ENCODE results near the gene CAMTA1. TPM values are rescaled to one million over a fixed set of nuclear protein-coding genes. Genes with fewer than 3 reads are reported as not detected.
"Not testable (repeated sequence)": the region's sequence is repeated elsewhere in the genome, so short reads cannot be mapped to it uniquely, and the experiment has no call there.

Gene CAMTA1
- polyA plus RNA-seq, 1 donor (not counting 4 experiments of a cell fraction or from before 2014, with no cell fraction given), result 51.4 TPM

GRCh38 chr1:6842301-6842700, 57.0 kb downstream of the CAMTA1 start:
- H3K27ac ChIP-seq (ENCODE audit: control insufficient read depth, insufficient read depth, low read length), result no peak overlapping the region
- dilution Hi-C loops (cut with MboI; ENCODE audit: extremely low pct_ligation_motif_present, low sequenced_read_pairs), result no loop called here
- H3K27me3 ChIP-seq (ENCODE audit: control insufficient read depth, extremely low read depth, insufficient read depth, low read length), result no peaks in the 10 kb centered on the region
- H3K36me3 ChIP-seq (ENCODE audit: control insufficient read depth in 2 of 2, extremely low read depth in 1 of 2, insufficient read depth in 2 of 2, low read length in 2 of 2), result peaks cover 1 to 5% of the 10 kb centered on the region in 2 experiments
- peaks cover 7% of the 10 kb centered on the region for H3K79me2 ChIP-seq (ENCODE audit: control insufficient read depth, insufficient read depth, low read length)
- no peaks in the 10 kb centered on the region for H3K9me1 ChIP-seq (ENCODE audit: control insufficient read depth, extremely low read depth, insufficient read depth, low read length)
- H4K20me1 ChIP-seq (ENCODE audit: control insufficient read depth, extremely low read depth, insufficient read depth, low read length), result no peaks in the 10 kb centered on the region
- no peak overlapping the region for H3K4me2 ChIP-seq (ENCODE audit: control insufficient read depth, extremely low read depth, insufficient read depth, low read depth, low read length)
- no peak overlapping the region for H3K9ac ChIP-seq (ENCODE audit: control insufficient read depth, extremely low read depth, insufficient read depth, low read length)
- no peak for FAIRE-seq
- TF ChIP-seq EZH2 (IDR thresholded peaks at IDR 0.05; ENCODE audit: low read length), result no peak
- no peak for TF ChIP-seq CTCF (optimal IDR thresholded peaks at IDR 0.05 in 1 of 3, IDR thresholded peaks at IDR 0.05 in 1 of 3, conservative IDR thresholded peaks at IDR 0.05 in 1 of 3; ENCODE audit: extremely low read depth in 1 of 3, insufficient read depth in 2 of 3, low read length in 3 of 3)
- H2AFZ ChIP-seq (ENCODE audit: control insufficient read depth, low read length), result no peak overlapping the region
- DNase-seq (ENCODE audit: low read depth, low spot score), result no peak
- H3K9me3 ChIP-seq (ENCODE audit: control insufficient read depth, low read depth, low read length), result no peaks in the 10 kb centered on the region
- H3K4me3 ChIP-seq (ENCODE audit: control insufficient read depth in 2 of 3, extremely low read depth in 1 of 3, insufficient read depth in 2 of 3, low read depth in 1 of 3, low read length in 3 of 3), result no peak overlapping the region
- H3K4me1 ChIP-seq (ENCODE audit: control insufficient read depth, extremely low read depth, insufficient read depth, low read length), result no peaks in the 10 kb centered on the region

- H3K9me3 ChIP-seq (ENCODE audit: control insufficient read depth, low read depth, low read length); H3K27me3 ChIP-seq (ENCODE audit: control insufficient read depth, extremely low read depth, insufficient read depth, low read length); dilution Hi-C loops (cut with MboI; ENCODE audit: extremely low pct_ligation_motif_present, low sequenced_read_pairs); H3K36me3 ChIP-seq (ENCODE audit: control insufficient read depth in 2 of 2, extremely low read depth in 1 of 2, insufficient read depth in 2 of 2, low read length in 2 of 2); H3K27ac ChIP-seq (ENCODE audit: control insufficient read depth, insufficient read depth, low read length); H3K9ac ChIP-seq (ENCODE audit: control insufficient read depth, extremely low read depth, insufficient read depth, low read length); H3K4me1 ChIP-seq (ENCODE audit: control insufficient read depth, extremely low read depth, insufficient read depth, low read length); FAIRE-seq; H3K4me3 ChIP-seq (ENCODE audit: control insufficient read depth in 2 of 3, extremely low read depth in 1 of 3, insufficient read depth in 2 of 3, low read depth in 1 of 3, low read length in 3 of 3); H3K4me2 ChIP-seq (ENCODE audit: control insufficient read depth, extremely low read depth, insufficient read depth, low read depth, low read length); DNase-seq (ENCODE audit: low read depth, low spot score); H2AFZ ChIP-seq (ENCODE audit: control insufficient read depth, low read length); H3K79me2 ChIP-seq (ENCODE audit: control insufficient read depth, insufficient read depth, low read length); H4K20me1 ChIP-seq (ENCODE audit: control insufficient read depth, extremely low read depth, insufficient read depth, low read length); H3K9me1 ChIP-seq (ENCODE audit: control insufficient read depth, extremely low read depth, insufficient read depth, low read length): not testable (repeated sequence)
Observed at GRCh38 chr1:6845786-6846185, 60.5 kb downstream of the CAMTA1 start.

- DNase-seq (ENCODE audit: low read depth, low spot score) (no peak), FAIRE-seq (no peak)
- H3K4me1 ChIP-seq (ENCODE audit: control insufficient read depth, extremely low read depth, insufficient read depth, low read length), result no peaks in the 10 kb centered on the region
- no peaks in the 10 kb centered on the region for H4K20me1 ChIP-seq (ENCODE audit: control insufficient read depth, extremely low read depth, insufficient read depth, low read length)
- H3K4me2 ChIP-seq (ENCODE audit: control insufficient read depth, extremely low read depth, insufficient read depth, low read depth, low read length), result no peak overlapping the region
- H3K9me1 ChIP-seq (ENCODE audit: control insufficient read depth, extremely low read depth, insufficient read depth, low read length), result no peaks in the 10 kb centered on the region
- H3K27me3 ChIP-seq (ENCODE audit: control insufficient read depth, extremely low read depth, insufficient read depth, low read length), result no peaks in the 10 kb centered on the region
- H2AFZ ChIP-seq (ENCODE audit: control insufficient read depth, low read length), result no peak overlapping the region
- no peak overlapping the region for H3K4me3 ChIP-seq (ENCODE audit: control insufficient read depth in 2 of 3, extremely low read depth in 1 of 3, insufficient read depth in 2 of 3, low read depth in 1 of 3, low read length in 3 of 3)
- no peaks in the 10 kb centered on the region for H3K9me3 ChIP-seq (ENCODE audit: control insufficient read depth, low read depth, low read length)
- H3K36me3 ChIP-seq (ENCODE audit: control insufficient read depth in 2 of 2, extremely low read depth in 1 of 2, insufficient read depth in 2 of 2, low read length in 2 of 2), result no peaks in the 10 kb centered on the region
- no peak overlapping the region for H3K27ac ChIP-seq (ENCODE audit: control insufficient read depth, insufficient read depth, low read length)
- no peak overlapping the region for H3K9ac ChIP-seq (ENCODE audit: control insufficient read depth, extremely low read depth, insufficient read depth, low read length)
- TF ChIP-seq CTCF (optimal IDR thresholded peaks at IDR 0.05 in 1 of 3, IDR thresholded peaks at IDR 0.05 in 1 of 3, conservative IDR thresholded peaks at IDR 0.05 in 1 of 3; ENCODE audit: extremely low read depth in 1 of 3, insufficient read depth in 2 of 3, low read length in 3 of 3), result no peak
- no peak for TF ChIP-seq EZH2 (IDR thresholded peaks at IDR 0.05; ENCODE audit: low read length)
- peaks cover 3% of the 10 kb centered on the region for H3K79me2 ChIP-seq (ENCODE audit: control insufficient read depth, insufficient read depth, low read length)
- dilution Hi-C loops (cut with MboI; ENCODE audit: extremely low pct_ligation_motif_present, low sequenced_read_pairs), result no loop called here
Observed at GRCh38 chr1:6848816-6849215, 63.6 kb downstream of the CAMTA1 start.

Measured in keratinocyte (primary cell).